Measurements from ENCODE around the gene TOM1L2. TPM values are rescaled to one million over a fixed set of nuclear protein-coding genes. Genes with fewer than 3 reads are reported as not detected.
"Not testable (repeated sequence)": the region's sequence is repeated elsewhere in the genome, so short reads cannot be mapped to it uniquely, and the experiment has no call there.

The TOM1L2 gene
- total and polyA plus RNA-seq, 2 experiments from 2014 or later = 21.5 to 29.6 TPM

- H3K79me2 ChIP-seq = peaks cover 22% of the 10 kb centered on the region
- DNase-seq (ENCODE audit: low spot score) = no peak
Measured at GRCh38 chr17:17915183-17915582, 57.0 kb downstream of the TOM1L2 start.

DNA sequence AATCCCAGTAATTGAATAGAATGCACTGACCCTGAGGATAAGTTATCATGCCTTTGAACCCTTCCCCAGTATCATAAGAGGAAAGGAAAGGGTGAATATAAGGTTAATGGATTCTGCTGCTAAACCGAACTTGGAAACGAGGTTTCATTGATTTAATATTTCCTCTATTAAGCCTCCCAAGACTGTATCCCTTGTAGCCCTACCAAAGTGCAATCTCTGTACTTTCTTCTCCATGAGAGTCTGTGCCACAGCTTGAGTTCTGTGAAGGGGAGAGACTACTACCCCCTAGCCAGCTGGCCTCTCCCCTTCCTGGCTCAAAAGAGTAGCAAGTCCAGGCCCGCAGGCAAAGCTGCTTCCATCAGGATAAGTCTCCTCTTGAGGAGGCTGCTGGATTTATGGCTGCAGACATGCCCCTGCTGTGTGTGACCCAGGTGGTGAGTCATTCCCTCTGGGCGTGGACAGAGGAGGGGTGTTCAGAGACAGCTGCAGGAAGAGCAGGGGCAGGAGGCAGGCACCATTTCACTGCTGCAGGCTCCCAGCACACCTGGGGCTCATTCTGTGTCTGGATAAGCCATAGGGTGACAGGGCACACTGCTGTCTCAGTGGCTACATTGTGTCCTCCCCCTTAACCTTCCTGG lies 58.4 kb downstream of the TOM1L2 start:
- no peak overlapping the region for H3K4me3 ChIP-seq
- no peaks in the 10 kb centered on the region for H3K9me2 ChIP-seq (replicated peaks; ENCODE audit: insufficient read depth)
- peak overlapping the region; percentile 58 for H3K4me2 ChIP-seq
- no peak for TF ChIP-seq EZH2 (IDR thresholded peaks at IDR 0.05; ENCODE audit: borderline replicate concordance)
- TF ChIP-seq EZH2phosphoT487 (IDR thresholded peaks at IDR 0.05; ENCODE audit: low read depth, severe bottlenecking, unreplicated experiment) = no peak
- peaks cover 20% of the 10 kb centered on the region for H3K79me2 ChIP-seq
- H2AFZ ChIP-seq = no peak overlapping the region
- no peaks in the 10 kb centered on the region for H4K20me1 ChIP-seq (ENCODE audit: insufficient read depth, poor library complexity, severe bottlenecking)
- 20% methylated on average over 4 of the region's 4 CpGs for WGBS (ENCODE audit: low lambda C conversion rate, missing lambda C conversion rate)
- H3K36me3 ChIP-seq (replicated peaks; ENCODE audit: insufficient read depth, low read depth) = no peaks in the 10 kb centered on the region
- H3K27ac ChIP-seq = peak overlapping the region; percentile 82
- H3K27me3 ChIP-seq = no peaks in the 10 kb centered on the region
- H3K4me1 ChIP-seq (ENCODE audit: insufficient read depth) = peaks cover 19% of the 10 kb centered on the region
- DNase-seq (ENCODE audit: low spot score) = peak; percentile 91
- H3K9me3 ChIP-seq (ENCODE audit: low read depth) = no peaks in the 10 kb centered on the region

More at GRCh38 chr17:17915183-17915582, 57.0 kb downstream of the TOM1L2 start:
- Histone ChIP-seq H3K4me1 (ENCODE audit: insufficient read depth) (peaks cover 22% of the 10 kb centered on the region), H4K20me1 (ENCODE audit: insufficient read depth, poor library complexity, severe bottlenecking) (no peaks in the 10 kb centered on the region), H3K27ac (no peak overlapping the region), H2AFZ (no peak overlapping the region), H3K4me2 (no peak overlapping the region), H3K27me3 (no peaks in the 10 kb centered on the region), H3K9me3 (ENCODE audit: low read depth) (no peaks in the 10 kb centered on the region), H3K4me3 (no peak overlapping the region), H3K36me3 (replicated peaks; ENCODE audit: insufficient read depth, low read depth) (no peaks in the 10 kb centered on the region), H3K9me2 (replicated peaks; ENCODE audit: insufficient read depth) (no peaks in the 10 kb centered on the region)
- no peak for TF ChIP-seq EZH2 (IDR thresholded peaks at IDR 0.05; ENCODE audit: borderline replicate concordance)

- not testable (repeated sequence) for H3K27ac ChIP-seq; H3K36me3 ChIP-seq (replicated peaks; ENCODE audit: insufficient read depth, low read depth); H2AFZ ChIP-seq; H3K9me2 ChIP-seq (replicated peaks; ENCODE audit: insufficient read depth); H3K4me3 ChIP-seq; H3K4me2 ChIP-seq; H4K20me1 ChIP-seq (ENCODE audit: insufficient read depth, poor library complexity, severe bottlenecking); H3K9me3 ChIP-seq (ENCODE audit: low read depth); DNase-seq (ENCODE audit: low spot score); H3K27me3 ChIP-seq
- Histone ChIP-seq H3K79me2 (peaks cover 22% of the 10 kb centered on the region), H3K4me1 (ENCODE audit: insufficient read depth) (peaks cover 16% of the 10 kb centered on the region)
- 100% methylated on average over 8 of the region's 27 CpGs for WGBS (ENCODE audit: low lambda C conversion rate, missing lambda C conversion rate)
Measured at GRCh38 chr17:17912336-17912735, 59.9 kb downstream of the TOM1L2 start.

DNA sequence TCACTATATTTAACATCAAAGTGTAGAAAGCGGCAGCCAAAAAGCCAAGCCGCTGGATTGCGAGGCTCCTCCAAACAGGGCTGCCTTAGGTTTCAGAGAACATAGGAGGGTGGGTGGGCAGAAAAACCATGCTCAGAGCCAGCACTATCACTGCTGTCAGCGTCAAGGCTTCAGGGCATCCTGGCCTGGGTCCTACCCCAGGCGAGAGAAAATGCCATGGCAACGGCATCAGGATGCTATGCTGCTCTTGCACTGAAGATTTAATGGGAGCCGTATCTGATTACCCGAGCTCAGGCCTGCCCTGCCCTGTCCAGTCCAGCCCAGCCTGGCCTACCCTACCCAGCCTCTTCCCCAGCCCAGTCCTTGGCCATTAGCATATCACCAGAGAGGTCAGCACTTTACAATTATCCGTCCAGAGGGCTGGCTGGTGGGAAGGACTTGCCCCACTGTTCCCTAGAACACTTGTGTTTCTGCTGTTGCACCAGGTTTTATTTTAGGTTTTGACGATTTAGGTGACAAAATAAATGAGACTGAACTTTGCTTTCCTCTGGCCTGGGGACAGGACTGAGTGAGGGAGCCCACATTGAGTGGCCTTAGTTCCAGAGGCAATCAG lies 61.1 kb downstream of the TOM1L2 start:
- peak overlapping the region; percentile 47 for H3K27ac ChIP-seq
- no peaks in the 10 kb centered on the region for H3K9me2 ChIP-seq (replicated peaks; ENCODE audit: insufficient read depth)
- WGBS (ENCODE audit: low lambda C conversion rate, missing lambda C conversion rate) = 65% methylated on average over 10 of the region's 10 CpGs
- H4K20me1 ChIP-seq (ENCODE audit: insufficient read depth, poor library complexity, severe bottlenecking) = no peaks in the 10 kb centered on the region
- no peak for DNase-seq (ENCODE audit: low spot score)
- no peak overlapping the region for H3K4me3 ChIP-seq
- no peak overlapping the region for H2AFZ ChIP-seq
- H3K27me3 ChIP-seq = no peaks in the 10 kb centered on the region
- peaks cover 12% of the 10 kb centered on the region for H3K79me2 ChIP-seq
- H3K4me2 ChIP-seq = no peak overlapping the region
- H3K36me3 ChIP-seq (replicated peaks; ENCODE audit: insufficient read depth, low read depth) = no peaks in the 10 kb centered on the region
- H3K4me1 ChIP-seq (ENCODE audit: insufficient read depth) = peaks cover 16% of the 10 kb centered on the region
- no peak for TF ChIP-seq EZH2 (IDR thresholded peaks at IDR 0.05; ENCODE audit: borderline replicate concordance)
- TF ChIP-seq EZH2phosphoT487 (IDR thresholded peaks at IDR 0.05; ENCODE audit: low read depth, severe bottlenecking, unreplicated experiment) = no peak
- H3K9me3 ChIP-seq (ENCODE audit: low read depth) = no peaks in the 10 kb centered on the region

GRCh38 chr17:17910060-17910459 lies 62.1 kb downstream of the TOM1L2 start:
- DNase-seq (ENCODE audit: low spot score) = no peak
- no peak overlapping the region for H3K4me2 ChIP-seq
- 66% methylated on average over 4 of the region's 4 CpGs for WGBS (ENCODE audit: low lambda C conversion rate, missing lambda C conversion rate)
- H4K20me1 ChIP-seq (ENCODE audit: insufficient read depth, poor library complexity, severe bottlenecking) = no peaks in the 10 kb centered on the region
- peaks cover 16% of the 10 kb centered on the region for H3K4me1 ChIP-seq (ENCODE audit: insufficient read depth)
- no peak overlapping the region for H3K4me3 ChIP-seq
- TF ChIP-seq CTCF (IDR thresholded peaks at IDR 0.05; ENCODE audit: poor library complexity) (no peak), EZH2 (IDR thresholded peaks at IDR 0.05; ENCODE audit: borderline replicate concordance) (no peak), EZH2phosphoT487 (IDR thresholded peaks at IDR 0.05; ENCODE audit: low read depth, severe bottlenecking, unreplicated experiment) (no peak)
- H3K79me2 ChIP-seq = peaks cover 8% of the 10 kb centered on the region
- no peaks in the 10 kb centered on the region for H3K9me2 ChIP-seq (replicated peaks; ENCODE audit: insufficient read depth)
- H3K27ac ChIP-seq = no peak overlapping the region
- H2AFZ ChIP-seq = no peak overlapping the region
- H3K9me3 ChIP-seq (ENCODE audit: low read depth) = no peaks in the 10 kb centered on the region
- no peaks in the 10 kb centered on the region for H3K27me3 ChIP-seq
- H3K36me3 ChIP-seq (replicated peaks; ENCODE audit: insufficient read depth, low read depth) = no peaks in the 10 kb centered on the region
